Activated naive CD8-positive, alpha-beta T cell treated with anti-CD3 and anti-CD28 coated beads, Interleukin-2, amount 50 U/mL, for 24 hours (primary cell): ENCODE data around the gene SLC29A1.
"Not testable (repeated sequence)": the region's sequence is repeated elsewhere in the genome, so short reads cannot be mapped to it uniquely, and the experiment has no call there.

ENCODE experiments used
- ATAC-seq: fragments of 150-1000 bp; cut with Tn5 transposase; one replicate; pipeline ENCODE4 v1.10.0; 2021
- DNase-seq: peaks from one replicate; pipeline ENCODE4 v3.0.0; 2021
- H3K27ac Mint-ChIP-seq: one replicate; pipeline ENCODE4 v1.8.0; 2021; ENCODE audit warnings: mild to moderate bottlenecking, mixed read lengths
- H3K27me3 Mint-ChIP-seq: one replicate; pipeline ENCODE4 v1.8.0; 2021; ENCODE audit warnings: mixed read lengths
- H3K36me3 Mint-ChIP-seq: one replicate; pipeline ENCODE4 v1.8.0; 2021; ENCODE audit warnings: low read depth, mixed read lengths
- H3K4me1 Mint-ChIP-seq: one replicate; pipeline ENCODE4 v1.8.0; 2021; ENCODE audit warnings: mixed read lengths
- H3K4me3 Mint-ChIP-seq: one replicate; pipeline ENCODE4 v1.8.0; 2021; ENCODE audit warnings: mild to moderate bottlenecking, moderate library complexity, mixed read lengths
- H3K9me3 Mint-ChIP-seq: one replicate; pipeline ENCODE4 v1.8.0; 2021; ENCODE audit warnings: mixed read lengths

The SLC29A1 gene

DNA sequence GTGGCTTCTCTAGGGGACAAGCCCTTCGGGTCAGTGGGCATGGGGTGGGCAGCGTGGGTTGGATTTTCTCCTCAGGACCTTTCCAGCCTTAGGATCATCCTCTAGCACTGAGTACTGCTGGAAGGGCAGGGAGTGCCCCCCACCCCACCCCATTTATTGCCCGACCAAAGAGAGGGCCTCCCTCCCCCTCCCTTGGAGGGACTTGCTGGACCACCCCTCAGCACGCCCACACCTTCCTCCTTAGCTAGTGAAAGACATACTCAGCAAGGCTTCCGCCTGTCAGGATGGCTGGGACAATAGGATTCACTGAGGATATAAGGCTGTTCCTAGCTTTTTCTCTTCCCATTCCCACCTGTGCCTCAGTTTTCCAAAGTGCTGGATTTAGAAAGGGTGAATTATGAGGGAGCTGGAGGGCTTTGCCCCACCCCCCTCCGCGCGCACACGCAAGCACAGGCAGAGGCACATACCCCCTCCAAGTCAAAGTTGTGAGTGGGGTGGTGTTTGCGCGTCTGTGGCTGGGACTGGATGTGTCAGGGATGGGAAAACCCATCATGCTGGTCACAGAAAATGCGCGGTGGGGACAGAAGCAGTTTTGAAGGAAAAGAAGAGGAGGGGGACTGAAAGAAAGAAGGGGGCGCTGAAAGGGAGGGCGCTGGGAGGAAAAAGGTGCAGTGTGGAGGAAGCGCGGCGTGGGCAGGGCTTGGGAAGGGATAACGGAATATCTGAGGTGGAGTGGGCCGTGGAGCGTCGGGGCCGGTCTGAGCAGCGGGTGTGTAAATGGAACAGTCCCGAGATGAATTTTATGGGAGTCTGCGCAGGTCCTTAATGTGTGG is 693 bp upstream of the SLC29A1 start:
- Mint-ChIP-seq H3K9me3 (no peaks in the 10 kb centered on the region), H3K4me1 (peaks cover 57% of the 10 kb centered on the region), H3K4me3 (peak overlapping the region; percentile 91), H3K27ac (peak overlapping the region; percentile 84), H3K36me3 (peaks cover 13% of the 10 kb centered on the region), H3K27me3 (peaks cover 4% of the 10 kb centered on the region)
- ATAC-seq = no peak
- no peak for DNase-seq

DNA sequence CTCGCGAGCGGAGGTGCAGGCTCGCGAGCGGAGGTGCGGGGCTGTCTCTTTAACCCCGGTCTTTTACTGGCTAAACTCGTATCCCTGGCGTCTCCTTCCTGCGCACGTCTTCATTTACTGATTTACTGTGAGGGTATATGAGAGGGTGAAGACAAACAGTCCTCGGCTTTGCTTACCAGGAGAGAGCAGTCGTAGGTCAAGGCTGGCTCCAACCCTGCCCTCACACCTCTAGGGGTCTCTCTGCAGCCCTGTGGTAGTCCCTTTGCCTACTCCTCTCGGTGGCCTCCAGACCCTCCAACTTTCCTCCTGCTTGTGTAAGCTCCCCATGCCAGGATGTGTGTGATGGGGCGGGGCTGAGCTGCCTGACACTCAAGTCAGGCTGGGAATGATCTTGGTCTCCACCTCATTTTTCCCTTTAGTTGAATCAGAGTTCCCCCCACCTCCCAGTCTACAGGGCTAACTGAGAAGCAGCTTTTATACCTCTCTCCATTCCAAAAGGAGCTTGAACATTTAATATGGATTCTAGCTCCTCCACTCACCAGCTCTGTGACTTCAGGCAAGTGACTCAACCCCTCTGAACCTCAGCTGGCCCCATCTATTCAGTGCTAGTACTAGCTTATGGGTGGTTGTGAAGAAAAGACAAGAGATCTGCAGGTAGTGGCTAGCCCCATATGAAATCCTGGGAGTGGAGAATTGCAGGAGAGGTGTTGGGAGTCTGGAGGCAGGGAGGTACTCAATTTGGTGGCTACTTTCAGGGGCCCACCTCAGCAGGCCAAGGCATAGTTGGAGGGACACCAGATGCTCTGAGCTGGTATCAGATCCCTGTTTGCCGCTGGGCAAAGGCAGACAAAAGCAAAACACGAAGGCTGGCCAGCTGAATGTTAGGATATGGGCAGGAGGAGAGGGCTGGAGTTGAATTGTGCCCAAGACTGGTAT is 902 bp downstream of the SLC29A1 start:
- Mint-ChIP-seq H3K4me3 (peak overlapping the region; percentile 91), H3K36me3 (peaks cover 18% of the 10 kb centered on the region), H3K4me1 (peaks cover 46% of the 10 kb centered on the region), H3K27me3 (peaks cover 4% of the 10 kb centered on the region), H3K9me3 (no peaks in the 10 kb centered on the region), H3K27ac (peak overlapping the region; percentile 88)
- DNase-seq (peak; percentile 24), ATAC-seq (peak; percentile 21)

DNA sequence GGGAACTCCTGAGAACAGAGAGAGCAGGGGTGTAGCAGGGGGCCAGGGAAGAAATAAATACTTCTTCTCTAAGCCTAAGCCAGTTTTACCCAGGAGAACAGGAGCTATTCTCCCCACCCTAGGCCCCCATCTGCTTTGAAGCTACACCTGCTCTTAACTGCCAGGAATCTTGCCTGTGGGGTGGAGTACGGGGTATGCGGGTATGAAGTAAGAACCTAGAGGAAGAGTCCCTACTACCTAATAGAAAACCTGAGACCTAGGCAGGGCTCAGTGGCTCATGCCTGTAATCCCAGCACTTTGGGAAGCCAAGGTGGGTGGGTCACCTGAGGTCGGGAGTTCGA is 1.5 kb downstream of the SLC29A1 start:
- peaks cover 2% of the 10 kb centered on the region for H3K27me3 Mint-ChIP-seq
- H3K27ac Mint-ChIP-seq = peak overlapping the region; percentile 88
- peaks cover 42% of the 10 kb centered on the region for H3K4me1 Mint-ChIP-seq
- H3K4me3 Mint-ChIP-seq = peak overlapping the region; percentile 91
- ATAC-seq (no peak), DNase-seq (no peak)
- peaks cover 22% of the 10 kb centered on the region for H3K36me3 Mint-ChIP-seq
- no peaks in the 10 kb centered on the region for H3K9me3 Mint-ChIP-seq

DNA sequence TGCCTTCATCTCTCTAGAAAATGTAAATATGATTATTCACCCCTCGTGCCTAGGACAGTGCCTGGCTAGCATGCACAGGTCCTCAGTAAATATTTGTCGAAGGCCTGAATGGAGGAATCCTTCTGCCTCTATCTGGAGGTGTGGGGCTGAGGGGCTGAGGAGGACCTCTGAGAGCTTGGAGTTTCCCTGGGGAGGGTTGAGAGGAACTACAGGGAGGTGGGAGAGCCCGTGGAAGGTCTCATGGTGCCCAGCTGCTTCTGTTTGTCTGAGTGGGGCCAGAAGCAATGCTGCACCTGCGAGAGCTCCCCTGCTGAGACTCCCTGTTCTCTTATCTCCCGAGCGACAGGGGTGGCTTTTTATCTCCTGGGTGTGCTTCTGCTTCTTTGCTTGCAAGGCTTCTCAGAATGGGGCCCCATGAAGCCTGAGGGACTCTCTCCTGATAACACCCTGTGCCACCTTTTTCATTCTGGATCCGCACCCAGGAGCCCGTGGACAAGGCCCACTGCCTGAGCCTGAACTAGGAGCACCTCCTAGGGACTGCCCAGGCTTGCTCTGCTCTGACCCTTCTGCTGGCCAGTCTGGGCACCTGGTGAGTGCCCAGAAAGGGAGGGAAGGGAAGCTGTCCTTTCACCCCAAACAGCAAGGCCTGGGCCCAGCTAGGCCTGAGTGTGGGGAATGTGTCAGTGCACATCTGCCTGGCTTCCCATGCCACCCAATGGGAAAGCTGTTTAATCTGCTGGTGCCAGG is 2.4 kb downstream of the SLC29A1 start:
- H3K9me3 Mint-ChIP-seq = no peaks in the 10 kb centered on the region
- peak overlapping the region; percentile 63 for H3K4me3 Mint-ChIP-seq
- H3K36me3 Mint-ChIP-seq = peaks cover 29% of the 10 kb centered on the region
- DNase-seq (no peak), ATAC-seq (no peak)
- peaks cover 39% of the 10 kb centered on the region for H3K4me1 Mint-ChIP-seq
- H3K27me3 Mint-ChIP-seq = no peaks in the 10 kb centered on the region
- H3K27ac Mint-ChIP-seq = no peak overlapping the region

DNA sequence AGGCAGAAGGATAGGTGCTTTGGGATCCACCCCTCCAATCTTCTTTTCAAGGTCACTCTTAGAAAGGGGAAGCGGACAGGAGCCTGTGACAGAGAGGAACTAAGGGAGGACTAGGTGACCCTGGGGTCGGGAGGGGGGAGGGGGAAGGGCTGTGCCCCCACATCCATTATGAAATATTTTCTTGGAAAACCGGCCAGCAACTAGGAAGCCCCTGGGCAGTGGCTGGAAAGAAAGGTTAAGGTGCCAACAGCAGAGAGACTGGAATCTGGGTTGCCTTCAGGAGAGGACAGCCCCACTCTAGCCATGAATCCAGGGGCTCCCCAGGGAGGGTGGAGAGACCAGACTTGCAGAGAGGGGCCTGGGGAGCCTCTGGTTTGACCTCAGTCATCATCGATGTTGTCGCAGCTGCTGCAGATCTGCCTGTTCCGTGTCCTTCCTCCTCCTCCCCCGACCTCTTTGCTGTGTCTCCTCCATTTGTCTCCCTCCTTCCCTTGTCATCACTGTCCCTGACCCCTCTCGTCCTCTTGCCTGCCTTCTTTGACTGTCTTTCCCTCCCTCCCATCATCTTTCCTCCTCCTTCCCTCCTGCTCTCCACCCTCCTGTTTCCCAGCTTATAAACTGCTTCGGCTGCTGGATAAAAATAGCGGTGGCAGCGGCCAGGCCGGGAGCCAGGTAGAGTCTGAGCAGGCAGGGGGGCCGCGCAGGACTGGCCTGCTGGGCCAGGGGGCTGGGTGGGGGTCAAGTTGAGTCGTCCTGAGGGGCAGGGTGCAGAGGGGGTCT is 3.2 kb downstream of the SLC29A1 start:
- Mint-ChIP-seq H3K9me3 (no peaks in the 10 kb centered on the region), H3K27ac (no peak overlapping the region), H3K27me3 (no peaks in the 10 kb centered on the region), H3K36me3 (peaks cover 31% of the 10 kb centered on the region), H3K4me3 (peak overlapping the region; percentile 63), H3K4me1 (peaks cover 34% of the 10 kb centered on the region)
- no peak for DNase-seq
- no peak for ATAC-seq

DNA sequence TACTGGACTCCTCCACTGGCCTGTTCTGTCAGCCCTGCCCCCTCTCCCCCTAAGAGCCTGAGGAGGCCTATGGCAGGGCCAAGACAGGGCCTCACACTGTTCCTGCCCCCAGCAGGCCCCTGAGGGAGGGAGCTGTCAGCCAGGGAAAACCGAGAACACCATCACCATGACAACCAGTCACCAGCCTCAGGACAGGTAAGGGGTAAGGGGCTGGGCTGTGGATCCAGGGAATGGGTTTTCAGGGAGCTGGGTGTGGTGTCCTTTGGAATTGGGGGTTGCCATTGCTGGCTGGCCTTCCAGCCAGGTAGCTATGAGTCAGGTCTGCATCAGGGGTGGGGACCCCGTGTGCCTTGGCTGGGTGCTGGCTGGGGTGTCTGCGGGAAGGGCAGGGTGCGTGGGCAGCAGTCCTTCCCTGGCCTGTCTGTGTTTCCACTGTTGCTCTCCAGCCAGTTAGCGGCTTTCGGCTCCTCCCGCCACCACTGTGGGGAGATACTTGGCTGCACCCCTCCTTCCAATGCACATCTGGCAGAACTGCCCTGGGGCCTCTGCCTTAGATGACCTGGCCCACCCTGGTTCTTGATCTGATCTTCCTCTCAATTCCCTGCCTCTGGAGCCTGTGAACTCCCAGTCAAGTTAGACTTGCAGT is 3.9 kb downstream of the SLC29A1 start:
- H3K36me3 Mint-ChIP-seq = peaks cover 36% of the 10 kb centered on the region
- H3K4me1 Mint-ChIP-seq = peaks cover 27% of the 10 kb centered on the region
- no peak for ATAC-seq
- H3K9me3 Mint-ChIP-seq = no peaks in the 10 kb centered on the region
- no peak overlapping the region for H3K4me3 Mint-ChIP-seq
- no peaks in the 10 kb centered on the region for H3K27me3 Mint-ChIP-seq
- DNase-seq = no peak
- no peak overlapping the region for H3K27ac Mint-ChIP-seq

DNA sequence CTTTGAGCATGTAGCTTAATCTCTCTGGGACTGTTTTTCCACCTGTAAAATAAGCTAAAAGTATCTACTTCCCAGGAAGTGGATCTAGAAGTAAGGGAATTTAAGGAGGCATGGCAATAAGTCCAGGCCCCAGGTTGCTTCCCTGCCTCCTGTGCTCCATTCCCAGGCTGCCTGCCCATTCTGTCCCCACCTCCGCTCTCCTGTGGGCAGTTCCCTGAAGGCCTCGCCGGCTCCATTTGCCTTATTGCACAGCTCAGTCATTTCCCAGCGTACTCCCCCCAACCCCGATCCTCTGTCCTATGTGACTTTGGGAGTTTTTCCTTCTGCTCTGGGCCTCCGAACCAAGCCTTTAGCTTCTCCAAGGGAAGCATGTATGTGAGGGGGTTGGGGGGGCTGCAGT is 4.6 kb downstream of the SLC29A1 start:
- H3K4me3 Mint-ChIP-seq = no peak overlapping the region

DNA sequence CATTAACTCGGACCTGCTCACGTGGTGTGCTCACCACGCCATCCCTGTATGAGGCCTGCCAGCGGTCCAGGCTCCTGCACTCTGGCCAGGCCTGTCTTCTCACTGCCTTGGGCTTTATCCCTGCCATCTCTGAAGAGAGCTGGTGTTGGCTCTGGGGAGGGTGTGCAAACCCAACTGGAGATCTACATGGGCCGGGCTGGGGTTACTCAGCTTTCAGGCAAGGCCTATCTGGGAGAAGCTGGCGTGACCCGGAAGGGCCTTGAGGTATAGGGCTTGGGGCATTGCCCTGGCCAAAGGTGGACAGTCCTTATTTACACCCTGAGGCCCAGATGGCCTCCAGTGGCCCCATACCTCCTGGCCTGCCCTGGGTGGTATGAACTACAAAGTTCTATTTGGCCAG is 5.0 kb downstream of the SLC29A1 start:
- peaks cover 18% of the 10 kb centered on the region for H3K4me1 Mint-ChIP-seq
- no peak for DNase-seq
- no peak overlapping the region for H3K4me3 Mint-ChIP-seq
- H3K27ac Mint-ChIP-seq = no peak overlapping the region
- H3K27me3 Mint-ChIP-seq = no peaks in the 10 kb centered on the region
- ATAC-seq = no peak
- peaks cover 40% of the 10 kb centered on the region for H3K36me3 Mint-ChIP-seq
- no peaks in the 10 kb centered on the region for H3K9me3 Mint-ChIP-seq

More for the DNA sequence above, 4.6 kb downstream of the SLC29A1 start:
- Mint-ChIP-seq H3K27ac (no peak overlapping the region), H3K27me3 (no peaks in the 10 kb centered on the region), H3K9me3 (no peaks in the 10 kb centered on the region), H3K4me1 (peaks cover 19% of the 10 kb centered on the region), H3K36me3 (peaks cover 39% of the 10 kb centered on the region)
- DNase-seq (no peak), ATAC-seq (no peak)

DNA sequence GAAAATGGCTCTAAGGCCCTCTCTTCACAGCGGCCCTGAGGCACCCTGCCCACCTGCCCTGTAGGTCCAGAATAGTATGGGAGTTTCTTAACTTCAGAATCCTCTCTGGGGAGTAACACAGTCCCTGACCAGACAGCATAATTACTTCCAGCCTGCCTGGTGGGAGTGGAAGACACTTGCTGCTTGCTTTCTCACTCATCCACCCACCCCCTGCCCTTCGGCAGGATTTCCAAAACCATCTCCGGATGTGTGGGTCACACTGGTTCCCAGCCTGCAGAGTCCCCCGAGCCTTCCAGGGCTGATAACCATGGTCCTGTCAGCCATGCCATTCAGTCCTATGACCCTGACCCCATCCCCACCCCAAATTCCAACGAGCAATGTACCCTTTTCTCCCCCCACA is 5.4 kb downstream of the SLC29A1 start:
- peaks cover 18% of the 10 kb centered on the region for H3K4me1 Mint-ChIP-seq
- H3K36me3 Mint-ChIP-seq = peaks cover 44% of the 10 kb centered on the region
- no peak for ATAC-seq
- DNase-seq = no peak
- H3K4me3 Mint-ChIP-seq = no peak overlapping the region
- H3K27me3 Mint-ChIP-seq = no peaks in the 10 kb centered on the region
- H3K27ac Mint-ChIP-seq = no peak overlapping the region
- H3K9me3 Mint-ChIP-seq = no peaks in the 10 kb centered on the region

DNA sequence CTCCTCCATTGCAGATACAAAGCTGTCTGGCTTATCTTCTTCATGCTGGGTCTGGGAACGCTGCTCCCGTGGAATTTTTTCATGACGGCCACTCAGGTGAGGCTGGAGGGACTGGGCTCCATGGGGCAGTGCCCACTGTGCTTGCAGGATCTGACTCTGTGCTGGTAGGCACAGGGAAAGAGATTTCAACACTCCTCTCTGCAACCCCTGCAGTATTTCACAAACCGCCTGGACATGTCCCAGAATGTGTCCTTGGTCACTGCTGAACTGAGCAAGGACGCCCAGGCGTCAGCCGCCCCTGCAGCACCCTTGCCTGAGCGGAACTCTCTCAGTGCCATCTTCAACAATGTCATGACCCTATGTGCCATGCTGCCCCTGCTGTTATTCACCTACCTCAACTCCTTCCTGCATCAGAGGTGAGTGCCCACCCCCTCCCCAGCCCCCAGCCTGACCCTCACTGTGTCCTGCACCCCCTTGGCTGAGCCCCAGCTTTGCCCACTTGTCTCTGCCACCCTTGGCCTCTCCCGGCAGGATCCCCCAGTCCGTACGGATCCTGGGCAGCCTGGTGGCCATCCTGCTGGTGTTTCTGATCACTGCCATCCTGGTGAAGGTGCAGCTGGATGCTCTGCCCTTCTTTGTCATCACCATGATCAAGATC is 6.1 kb downstream of the SLC29A1 start:
- peaks cover 45% of the 10 kb centered on the region for H3K36me3 Mint-ChIP-seq
- H3K27ac Mint-ChIP-seq = no peak overlapping the region
- DNase-seq = no peak

DNA sequence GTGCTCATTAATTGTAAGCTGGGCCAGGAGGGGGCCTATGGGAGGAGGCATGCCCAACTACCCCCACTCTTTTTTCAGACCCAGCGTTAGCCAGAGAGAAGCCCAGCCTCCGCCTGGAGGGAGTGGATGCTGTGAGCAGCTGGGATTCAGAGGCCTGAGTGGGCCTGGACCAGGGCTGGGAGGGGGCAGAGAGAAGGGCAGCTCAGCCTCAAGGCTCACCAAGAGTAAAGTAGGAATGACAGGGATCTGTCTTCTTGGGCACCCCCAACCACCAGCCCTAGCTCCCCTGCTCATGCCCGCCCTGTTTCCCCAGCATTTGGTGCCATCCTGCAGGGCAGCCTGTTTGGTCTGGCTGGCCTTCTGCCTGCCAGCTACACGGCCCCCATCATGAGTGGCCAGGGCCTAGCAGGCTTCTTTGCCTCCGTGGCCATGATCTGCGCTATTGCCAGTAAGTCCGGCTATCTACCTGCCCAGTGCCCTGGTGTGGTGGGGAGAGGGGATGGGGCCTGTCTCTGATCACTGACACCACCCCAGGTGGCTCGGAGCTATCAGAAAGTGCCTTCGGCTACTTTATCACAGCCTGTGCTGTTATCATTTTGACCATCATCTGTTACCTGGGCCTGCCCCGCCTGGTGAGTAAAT is 6.8 kb downstream of the SLC29A1 start:
- Mint-ChIP-seq H3K27ac (no peak overlapping the region), H3K27me3 (no peaks in the 10 kb centered on the region), H3K4me1 (peaks cover 8% of the 10 kb centered on the region), H3K4me3 (no peak overlapping the region), H3K9me3 (no peaks in the 10 kb centered on the region), H3K36me3 (peaks cover 41% of the 10 kb centered on the region)
- DNase-seq = no peak
- ATAC-seq = no peak

More for the DNA sequence above, 6.1 kb downstream of the SLC29A1 start:
- H3K4me3 Mint-ChIP-seq = no peak overlapping the region
- H3K9me3 Mint-ChIP-seq = no peaks in the 10 kb centered on the region
- H3K4me1 Mint-ChIP-seq = peaks cover 15% of the 10 kb centered on the region
- ATAC-seq = no peak
- H3K27me3 Mint-ChIP-seq = no peaks in the 10 kb centered on the region

DNA sequence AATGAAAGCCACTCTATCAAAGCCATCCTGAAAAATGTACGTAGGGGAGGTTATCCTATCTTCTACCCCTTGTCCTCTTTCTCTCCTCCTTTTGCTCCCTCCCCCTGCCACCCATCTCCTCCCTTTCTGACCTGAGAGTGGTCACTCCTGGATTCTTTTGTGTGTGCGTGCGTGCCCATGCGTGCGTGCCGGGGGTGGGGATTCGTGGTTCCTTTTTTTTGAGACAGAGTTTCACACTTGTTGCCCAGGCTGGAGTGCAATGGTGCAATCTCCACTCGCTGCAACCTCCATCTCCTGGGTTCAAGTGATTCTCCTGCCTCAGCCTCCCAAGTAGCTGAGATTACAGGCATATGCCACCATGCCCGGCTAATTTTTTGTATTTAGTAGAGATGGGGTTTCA is 8.0 kb downstream of the SLC29A1 start:
- ATAC-seq, DNase-seq, H3K27me3 Mint-ChIP-seq, H3K9me3 Mint-ChIP-seq, H3K27ac Mint-ChIP-seq, H3K4me3 Mint-ChIP-seq, H3K4me1 Mint-ChIP-seq: not testable (repeated sequence)
- peaks cover 48% of the 10 kb centered on the region for H3K36me3 Mint-ChIP-seq
